Keratinocyte (primary cell): ENCODE results near the gene EGFL7. TPM values are rescaled to one million over a fixed set of nuclear protein-coding genes. Genes with fewer than 3 reads are reported as not detected.

Experiments
- DNase-seq: peaks from one replicate; pipeline ENCODE4 v3.0.0-alpha.2; 2011; ENCODE audit warnings: low read depth, missing footprints, low spot score
- FAIRE-seq: peaks from 2 replicates; lab custom pipeline; 2011; peaks lifted over from hg19 to GRCh38; lab: Jason Lieb, UNC
- H2AFZ ChIP-seq: 2 replicates; pipeline ENCODE4 v1.6.0; 2012; ENCODE audit warnings: low read length, control low read depth, inconsistent platforms; ENCODE audit not compliant: control insufficient read depth
- H3K27ac ChIP-seq: 2 replicates; pipeline ENCODE4 v1.5.1; 2011; ENCODE audit warnings: low read length; ENCODE audit not compliant: control insufficient read depth, insufficient read depth
- H3K27me3 ChIP-seq: 3 replicates; pipeline ENCODE4 v1.6.0; 2011; ENCODE audit warnings: low read length; ENCODE audit not compliant: control insufficient read depth, insufficient read depth; ENCODE audit errors: extremely low read depth
- H3K36me3 ChIP-seq, 2 experiments: 2 replicates in 1 of 2; 3 replicates in 1 of 2; pipeline ENCODE4 v1.5.1; 2011; ENCODE audit warnings: low read length in 2 of 2, mild to moderate bottlenecking in 1 of 2; ENCODE audit not compliant: control insufficient read depth in 2 of 2, insufficient read depth in 2 of 2; ENCODE audit errors: extremely low read depth in 1 of 2
- H3K4me1 ChIP-seq: 3 replicates; pipeline ENCODE4 v1.5.1; 2011; ENCODE audit warnings: low read length; ENCODE audit not compliant: control insufficient read depth, insufficient read depth; ENCODE audit errors: extremely low read depth
- H3K4me2 ChIP-seq: 3 replicates; pipeline ENCODE4 v1.6.0; 2011; ENCODE audit warnings: low read depth, low read length; ENCODE audit not compliant: control insufficient read depth, insufficient read depth; ENCODE audit errors: extremely low read depth
- H3K4me3 ChIP-seq, 3 experiments: fragments of 200-600 bp in 1 of 3; sonication (generic) in 1 of 3; 2 replicates in 2 of 3; 3 replicates in 1 of 3; pipeline ENCODE4 v1.5.1; 2011 to 2016; ENCODE audit warnings: low read length in 3 of 3, mild to moderate bottlenecking in 3 of 3, control low read depth in 2 of 3, inconsistent platforms in 1 of 3, low read depth in 1 of 3, mixed read lengths in 1 of 3, mixed run types in 1 of 3, moderate library complexity in 1 of 3; ENCODE audit not compliant: control insufficient read depth in 2 of 3, insufficient read depth in 2 of 3; ENCODE audit errors: extremely low read depth in 1 of 3
- H3K79me2 ChIP-seq: 2 replicates; pipeline ENCODE4 v1.6.0; 2012; ENCODE audit warnings: low read length; ENCODE audit not compliant: control insufficient read depth, insufficient read depth
- H3K9ac ChIP-seq: 3 replicates; pipeline ENCODE4 v1.6.0; 2011; ENCODE audit warnings: low read length; ENCODE audit not compliant: control insufficient read depth, insufficient read depth; ENCODE audit errors: extremely low read depth
- H3K9me1 ChIP-seq: 3 replicates; pipeline ENCODE4 v1.6.0; 2011; ENCODE audit warnings: low read length; ENCODE audit not compliant: control insufficient read depth, insufficient read depth; ENCODE audit errors: extremely low read depth
- H3K9me3 ChIP-seq: 2 replicates; pipeline ENCODE4 v1.5.1; 2012; ENCODE audit warnings: low read depth, low read length; ENCODE audit not compliant: control insufficient read depth
- H4K20me1 ChIP-seq: 3 replicates; pipeline ENCODE4 v1.6.0; 2011; ENCODE audit warnings: low read length; ENCODE audit not compliant: control insufficient read depth, insufficient read depth; ENCODE audit errors: extremely low read depth
- EZH2 ChIP-seq: IDR thresholded peaks from one replicate; pipeline ENCODE4 v1.6.1; 2012; ENCODE audit warnings: inconsistent platforms, mild to moderate bottlenecking, low read length, moderate library complexity
- dilution Hi-C: fragments of 300-500 bp; cut with MboI; formaldehyde crosslinking; loops from one replicate; pipeline ENCODE4 v1.7.0; 2020; ENCODE audit warnings: low sequenced_read_pairs; ENCODE audit not compliant: extremely low pct_ligation_motif_present
- polyA plus RNA-seq, 5 experiments: library from polyadenylated mRNA; depleted of rRNA in 3 of 5; stranded (reverse) in 3 of 5; stranded (forward) in 1 of 5; unstranded in 1 of 5; fragments of >200 nt; gene quantifications; 1 replicate in 1 of 5; 2 replicates in 3 of 5; 3 replicates in 1 of 5; pipeline versions ENCODE4 v1.2.1 to v1.2.3, GENCODE V29; 2011 to 2012; ENCODE audit warnings: missing spikeins in 2 of 5, low read depth in 1 of 5, low replicate concordance in 1 of 5
- TF ChIP-seq, protein P1 (sequence below), 3 experiments: IDR thresholded peaks in 1 of 3; conservative IDR thresholded peaks in 1 of 3; optimal IDR thresholded peaks in 1 of 3; 2 replicates in 2 of 3; 3 replicates in 1 of 3; pipeline versions ENCODE3 to v1.5.1; 2011; ENCODE audit warnings: low read length in 3 of 3, mild to moderate bottlenecking in 3 of 3, moderate library complexity in 2 of 3, control low read depth in 1 of 3, inconsistent platforms in 1 of 3; ENCODE audit not compliant: insufficient read depth in 2 of 3; ENCODE audit errors: extremely low read depth in 1 of 3

Gene EGFL7
- polyA plus RNA-seq, 1 donor (not counting 4 experiments of a cell fraction or from before 2014, with no cell fraction given) = 4.2 TPM

DNA sequence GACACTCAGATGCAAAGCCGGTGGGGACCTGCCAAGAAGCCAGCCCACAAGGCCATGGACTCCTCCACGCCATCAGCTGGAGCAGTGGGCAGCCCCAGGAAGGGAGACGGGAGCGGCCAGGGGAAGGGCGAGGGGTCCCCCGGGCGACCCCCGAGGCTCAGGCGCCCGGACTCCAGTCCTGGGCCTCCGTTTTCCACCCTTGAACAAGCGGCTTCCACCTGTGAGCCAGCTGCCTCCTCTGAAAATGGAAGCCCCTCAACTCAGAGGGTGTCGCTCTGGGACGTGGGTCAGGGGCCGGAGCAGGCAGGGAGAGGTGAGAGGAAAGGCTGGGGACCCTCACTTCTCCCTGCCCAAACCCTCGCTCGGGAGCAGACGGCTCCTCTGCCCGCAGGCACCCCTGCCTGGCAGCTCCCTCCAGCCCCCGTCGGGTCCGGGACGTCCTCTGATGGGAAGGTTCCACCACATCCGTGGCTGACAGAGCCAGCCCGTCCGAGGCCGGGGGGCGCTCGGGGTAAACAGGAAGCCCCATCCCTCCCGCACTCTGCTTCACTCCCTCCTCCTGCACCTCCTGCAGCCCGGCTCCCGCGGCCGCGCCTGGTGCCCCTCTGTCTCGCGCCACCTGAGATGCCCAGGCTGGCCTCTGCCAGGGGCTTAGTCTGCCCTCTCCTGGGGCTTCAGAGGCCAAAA is 3.7 kb upstream of the EGFL7 start:
- Histone ChIP-seq H3K4me2 (no peak overlapping the region), H3K27ac (no peak overlapping the region), H2AFZ (no peak overlapping the region), H3K4me3 (no peak overlapping the region), H3K9me3 (no peaks in the 10 kb centered on the region), H3K27me3 (peaks cover 24% of the 10 kb centered on the region), H3K9me1 (no peaks in the 10 kb centered on the region), H3K79me2 (no peaks in the 10 kb centered on the region), H3K4me1 (peaks cover 6% of the 10 kb centered on the region), H4K20me1 (no peaks in the 10 kb centered on the region), H3K36me3 (no peaks in the 10 kb centered on the region), H3K9ac (no peak overlapping the region)
- dilution Hi-C loops = no loop called here
- FAIRE-seq = no peak
- TF ChIP-seq, protein P1, sequence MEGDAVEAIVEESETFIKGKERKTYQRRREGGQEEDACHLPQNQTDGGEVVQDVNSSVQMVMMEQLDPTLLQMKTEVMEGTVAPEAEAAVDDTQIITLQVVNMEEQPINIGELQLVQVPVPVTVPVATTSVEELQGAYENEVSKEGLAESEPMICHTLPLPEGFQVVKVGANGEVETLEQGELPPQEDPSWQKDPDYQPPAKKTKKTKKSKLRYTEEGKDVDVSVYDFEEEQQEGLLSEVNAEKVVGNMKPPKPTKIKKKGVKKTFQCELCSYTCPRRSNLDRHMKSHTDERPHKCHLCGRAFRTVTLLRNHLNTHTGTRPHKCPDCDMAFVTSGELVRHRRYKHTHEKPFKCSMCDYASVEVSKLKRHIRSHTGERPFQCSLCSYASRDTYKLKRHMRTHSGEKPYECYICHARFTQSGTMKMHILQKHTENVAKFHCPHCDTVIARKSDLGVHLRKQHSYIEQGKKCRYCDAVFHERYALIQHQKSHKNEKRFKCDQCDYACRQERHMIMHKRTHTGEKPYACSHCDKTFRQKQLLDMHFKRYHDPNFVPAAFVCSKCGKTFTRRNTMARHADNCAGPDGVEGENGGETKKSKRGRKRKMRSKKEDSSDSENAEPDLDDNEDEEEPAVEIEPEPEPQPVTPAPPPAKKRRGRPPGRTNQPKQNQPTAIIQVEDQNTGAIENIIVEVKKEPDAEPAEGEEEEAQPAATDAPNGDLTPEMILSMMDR (optimal IDR thresholded peaks at IDR 0.05 in 1 of 3, IDR thresholded peaks at IDR 0.05 in 1 of 3, conservative IDR thresholded peaks at IDR 0.05 in 1 of 3; ENCODE audit: extremely low read depth in 1 of 3, insufficient read depth in 2 of 3, low read length in 3 of 3) = no peak
- TF ChIP-seq EZH2 = no peak
- DNase-seq = no peak

DNA sequence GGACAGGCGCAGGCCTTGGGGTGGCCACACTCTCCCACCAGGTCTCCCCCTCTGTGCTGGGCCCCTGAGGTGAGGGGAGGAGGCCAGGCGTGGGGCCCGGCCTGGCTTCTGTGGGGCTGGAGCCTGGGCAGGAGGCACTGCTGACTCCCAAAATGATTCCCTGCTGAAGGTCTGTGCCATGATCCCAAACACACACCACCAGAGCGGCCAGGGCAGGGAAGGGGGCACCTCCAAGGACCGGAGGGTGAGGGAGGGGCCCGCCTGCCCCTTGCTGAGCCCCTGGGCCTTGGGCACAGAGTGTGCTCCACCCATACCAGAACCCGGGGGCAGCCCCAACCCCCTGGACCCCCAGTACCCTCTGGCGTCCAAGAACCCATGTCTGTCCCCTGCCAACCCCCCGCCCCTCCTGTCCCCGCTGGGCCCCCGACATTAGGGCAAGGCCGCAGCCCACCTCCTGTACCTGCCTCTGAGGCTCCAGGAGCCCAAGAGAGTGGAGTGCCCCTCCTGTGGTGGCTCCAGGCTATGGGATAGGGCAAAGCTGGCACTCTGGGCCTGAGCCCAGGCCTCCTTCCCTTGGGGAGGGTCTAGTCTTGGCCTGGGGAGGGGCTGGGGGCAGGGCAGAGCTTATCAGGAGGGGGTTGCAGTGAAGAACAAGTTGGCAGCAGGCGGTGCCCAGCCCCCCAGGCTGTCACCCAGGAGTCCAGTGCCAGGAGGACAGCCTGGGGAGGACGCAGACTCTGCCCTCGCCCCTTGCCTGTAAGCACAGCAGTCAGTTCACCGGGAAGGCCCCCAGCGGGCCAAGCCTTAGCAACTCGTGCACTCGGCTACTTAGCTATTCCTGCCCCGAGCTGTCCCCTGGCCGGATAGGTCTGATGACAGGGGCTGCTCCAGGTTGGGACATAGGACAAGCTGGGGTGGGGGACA is 2.6 kb upstream of the EGFL7 start:
- Histone ChIP-seq H4K20me1 (no peaks in the 10 kb centered on the region), H2AFZ (no peak overlapping the region), H3K9me3 (no peaks in the 10 kb centered on the region), H3K9me1 (no peaks in the 10 kb centered on the region), H3K27me3 (peaks cover 35% of the 10 kb centered on the region), H3K4me2 (no peak overlapping the region), H3K27ac (no peak overlapping the region), H3K79me2 (no peaks in the 10 kb centered on the region), H3K36me3 (no peaks in the 10 kb centered on the region), H3K4me1 (peaks cover 6% of the 10 kb centered on the region), H3K4me3 (no peak overlapping the region), H3K9ac (no peak overlapping the region)
- FAIRE-seq (no peak), DNase-seq (no peak)
- dilution Hi-C loops = no loop called here
- TF ChIP-seq EZH2 = no peak
- TF ChIP-seq, protein P1 (optimal IDR thresholded peaks at IDR 0.05 in 1 of 3, IDR thresholded peaks at IDR 0.05 in 1 of 3, conservative IDR thresholded peaks at IDR 0.05 in 1 of 3; ENCODE audit: extremely low read depth in 1 of 3, insufficient read depth in 2 of 3, low read length in 3 of 3) = no peak
